RWPE1 (cell line): ENCODE results near the gene CPTP.
"Not testable (repeated sequence)": the region's sequence is repeated elsewhere in the genome, so short reads cannot be mapped to it uniquely, and the experiment has no call there.

Experiments
- CTCF ChIA-PET: fragments of 350-600 bp; sonication (Branson Sonifier 250); formaldehyde crosslinking; extraction: SDS; loops from one replicate; lab custom pipeline; 2021; lab: Yijun Ruan, JAX
- POLR2A ChIA-PET: fragments of 400-600 bp; formaldehyde crosslinking; extraction: SDS; loops from one replicate; lab custom pipeline; 2020; ENCODE audit warnings: antibody characterized with exemption; ENCODE audit not compliant: low non-redundant PET; lab: Yijun Ruan, JAX
- DNase-seq: peaks from one replicate; pipeline ENCODE4 v3.0.0; 2012; ENCODE audit warnings: low spot score
- H3K27ac ChIP-seq: fragments of 450-650 bp; 2 replicates; pipeline ENCODE4 v1.5.1; 2017
- CTCF ChIP-seq: fragments of 450-650 bp; conservative IDR thresholded peaks from 2 replicates; pipeline ENCODE4 v1.5.1; 2017; ENCODE audit warnings: low read depth, mild to moderate bottlenecking

The CPTP gene

DNA sequence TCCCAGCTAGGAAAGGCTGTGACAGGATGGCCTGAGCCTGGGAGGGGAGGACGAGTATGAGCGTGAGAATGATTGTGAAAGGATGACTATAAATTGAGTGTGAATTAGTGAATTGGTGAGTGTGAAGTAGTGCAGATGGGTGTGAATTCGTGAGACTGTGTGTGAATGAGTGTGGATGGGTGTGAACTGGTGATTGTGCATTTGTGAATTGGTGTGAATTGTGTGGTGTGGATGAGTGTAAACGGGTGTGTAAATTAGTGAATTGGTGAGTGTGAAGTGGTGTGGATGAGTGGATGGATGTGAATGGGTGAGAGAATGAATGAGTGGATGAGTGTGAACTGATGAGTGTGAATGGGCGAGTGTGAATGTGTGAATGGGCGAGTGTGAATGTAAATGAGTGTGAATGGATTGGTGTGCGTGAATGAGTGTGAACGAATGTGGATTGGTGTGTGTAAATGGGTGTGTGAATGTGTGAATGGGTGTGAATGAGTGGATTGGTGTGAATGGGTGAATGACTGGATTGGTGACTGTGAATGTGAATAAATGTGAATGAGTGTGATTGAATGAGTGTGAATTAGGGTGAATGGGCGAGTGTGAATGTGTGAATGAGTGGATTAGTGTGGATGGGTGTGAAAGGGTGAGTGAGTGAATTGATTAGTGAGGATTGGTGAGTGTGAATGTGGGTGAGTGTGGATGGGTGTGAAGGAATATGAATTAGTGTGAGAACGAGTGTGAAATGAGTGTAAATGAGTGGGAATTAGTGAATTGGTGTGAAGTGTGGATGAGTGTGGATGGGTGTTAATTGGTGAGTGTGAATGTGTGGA, 41.5 kb downstream of the CPTP start:
- no peak overlapping the region for H3K27ac ChIP-seq

GRCh38 chr1:1366699-1367066, 42.1 kb downstream of the CPTP start:
- POLR2A ChIA-PET = no interaction called here
- TF ChIP-seq CTCF = no peak
- H3K27ac ChIP-seq = no peak overlapping the region
- no peak for DNase-seq
- CTCF ChIA-PET = no interaction called here

More for the DNA sequence above, 41.5 kb downstream of the CPTP start:
- CTCF ChIA-PET = no interaction called here
- DNase-seq = no peak
- POLR2A ChIA-PET = no interaction called here
- TF ChIP-seq CTCF = no peak

DNA sequence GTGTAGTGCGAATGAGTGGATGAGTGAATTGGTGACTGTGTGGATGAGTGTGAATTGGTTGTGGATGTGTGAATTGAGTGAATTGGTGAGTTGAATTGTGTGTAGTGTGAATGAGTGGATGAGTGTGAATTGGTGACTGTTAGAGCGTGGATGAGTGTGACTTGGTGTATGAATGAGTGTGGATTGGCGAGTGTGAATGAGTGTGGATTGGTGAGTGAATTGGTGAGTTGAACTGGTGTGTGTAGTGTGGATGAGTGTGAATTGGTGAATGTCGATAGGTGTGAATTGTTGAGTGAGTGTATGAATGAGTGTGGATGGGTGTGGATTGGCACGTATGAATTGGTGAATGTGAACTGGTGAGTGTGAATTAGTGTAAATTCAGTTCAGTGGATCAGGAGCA, 42.7 kb downstream of the CPTP start:
- ChIA-PET POLR2A (no interaction called here), CTCF (no interaction called here)

DNA sequence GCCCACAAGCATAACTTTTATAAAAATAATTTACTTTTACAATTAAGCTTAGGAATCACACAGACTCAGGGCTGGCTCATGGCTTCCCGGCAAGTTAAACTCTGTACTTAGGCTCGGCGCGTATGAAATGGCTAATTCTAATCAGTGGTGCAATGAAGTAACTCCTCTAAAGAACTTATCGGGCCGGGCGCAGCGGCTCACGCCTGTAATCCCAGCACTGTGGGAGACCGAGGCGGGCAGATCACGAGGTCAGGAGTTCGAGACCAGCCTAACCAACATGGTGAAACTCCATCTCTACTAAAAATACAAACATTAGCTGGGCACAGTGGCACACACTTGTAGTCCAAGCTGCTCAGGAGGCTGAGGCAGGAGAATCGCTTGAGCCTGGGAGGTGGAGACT, 45.5 kb downstream of the CPTP start:
- not testable (repeated sequence) for DNase-seq
- CTCF ChIA-PET = interaction anchor here (1.1 kb wide), 1 partner anchor 136 kb away, joined by 3 read pairs; no protein-coding TSS in a partner anchor
- POLR2A ChIA-PET = interaction anchor here (0.7 kb wide), 1 partner anchor 19 kb away, joined by 7 read pairs; no protein-coding TSS in a partner anchor
- H3K27ac ChIP-seq = peak overlapping the region; percentile 13; the same call in 1 of the 2 replicates

More for the DNA sequence above, 42.7 kb downstream of the CPTP start:
- TF ChIP-seq CTCF = no peak
- H3K27ac ChIP-seq = no peak overlapping the region
- no peak for DNase-seq

- ChIA-PET POLR2A (no interaction called here), CTCF (no interaction called here)
- no peak for TF ChIP-seq CTCF
- no peak for DNase-seq
- H3K27ac ChIP-seq = peak overlapping the region; percentile 90
Measured at GRCh38 chr1:1370771-1371300, 46.2 kb downstream of the CPTP start.

GRCh38 chr1:1371364-1371745, 46.8 kb downstream of the CPTP start:
- no peak for DNase-seq
- no peak for TF ChIP-seq CTCF
- ChIA-PET POLR2A (no interaction called here), CTCF (interaction anchor here (0.5 to 1.0 kb wide), 5 partner anchors 9 to 171 kb away, joined by 3 to 4 read pairs (median 3); no protein-coding TSS in a partner anchor)
- peak overlapping the region; percentile 90 for H3K27ac ChIP-seq
